ENCODE data around the gene ZSCAN5A. TPM values are rescaled to one million over a fixed set of nuclear protein-coding genes. Genes with fewer than 3 reads are reported as not detected.
"Not testable (repeated sequence)": the region's sequence is repeated elsewhere in the genome, so short reads cannot be mapped to it uniquely, and the experiment has no call there.

The ZSCAN5A gene
- total RNA-seq, 1 donor from 2014 or later, result 10.8 TPM

- intact Hi-C loops (cut with micrococcal nuclease), result no loop called here
- no peak for DNase-seq
- Mint-ChIP-seq H3K27me3 (no peaks in the 10 kb centered on the region), H3K27ac (no peak overlapping the region), H3K4me3 (no peak overlapping the region), H3K36me3 (ENCODE audit: low read depth) (no peaks in the 10 kb centered on the region), H3K9me3 (no peaks in the 10 kb centered on the region), H3K4me1 (no peaks in the 10 kb centered on the region)
Measured at GRCh38 chr19:56191711-56192110, 122.9 kb downstream of the ZSCAN5A start.

GRCh38 chr19:56191115-56191514 lies 123.5 kb downstream of the ZSCAN5A start:
- no peaks in the 10 kb centered on the region for H3K9me3 Mint-ChIP-seq
- no peaks in the 10 kb centered on the region for H3K27me3 Mint-ChIP-seq
- no peak for DNase-seq
- no peak overlapping the region for H3K4me3 Mint-ChIP-seq
- H3K27ac Mint-ChIP-seq, result no peak overlapping the region
- no peaks in the 10 kb centered on the region for H3K36me3 Mint-ChIP-seq (ENCODE audit: low read depth)
- intact Hi-C loops (cut with micrococcal nuclease), result no loop called here
- no peaks in the 10 kb centered on the region for H3K4me1 Mint-ChIP-seq

GRCh38 chr19:56189785-56190184 lies 124.9 kb downstream of the ZSCAN5A start:
- H3K27ac Mint-ChIP-seq, result no peak overlapping the region
- no peaks in the 10 kb centered on the region for H3K36me3 Mint-ChIP-seq (ENCODE audit: low read depth)
- no peak for DNase-seq
- H3K27me3 Mint-ChIP-seq, result no peaks in the 10 kb centered on the region
- H3K4me3 Mint-ChIP-seq, result no peak overlapping the region
- H3K9me3 Mint-ChIP-seq, result no peaks in the 10 kb centered on the region
- peaks cover 6% of the 10 kb centered on the region for H3K4me1 Mint-ChIP-seq
- intact Hi-C loops (cut with micrococcal nuclease), result no loop called here

- H3K9me3 Mint-ChIP-seq, result no peaks in the 10 kb centered on the region
- H3K36me3 Mint-ChIP-seq (ENCODE audit: low read depth), result no peaks in the 10 kb centered on the region
- no peak for DNase-seq
- intact Hi-C loops (cut with micrococcal nuclease), result no loop called here
- H3K27ac Mint-ChIP-seq, result no peak overlapping the region
- no peak overlapping the region for H3K4me3 Mint-ChIP-seq
- no peaks in the 10 kb centered on the region for H3K27me3 Mint-ChIP-seq
- H3K4me1 Mint-ChIP-seq, result no peaks in the 10 kb centered on the region
Measured at GRCh38 chr19:56177564-56178243, 136.9 kb downstream of the ZSCAN5A start.

GRCh38 chr19:56176881-56177280 lies 137.8 kb downstream of the ZSCAN5A start:
- Mint-ChIP-seq H3K36me3 (ENCODE audit: low read depth) (no peaks in the 10 kb centered on the region), H3K9me3 (no peaks in the 10 kb centered on the region), H3K4me3 (no peak overlapping the region), H3K27me3 (no peaks in the 10 kb centered on the region), H3K27ac (no peak overlapping the region), H3K4me1 (peaks cover under 1% of the 10 kb centered on the region)
- no peak for DNase-seq
- intact Hi-C loops (cut with micrococcal nuclease), result no loop called here

- H3K4me3 Mint-ChIP-seq; H3K9me3 Mint-ChIP-seq; H3K27me3 Mint-ChIP-seq; H3K36me3 Mint-ChIP-seq (ENCODE audit: low read depth); H3K4me1 Mint-ChIP-seq; H3K27ac Mint-ChIP-seq; DNase-seq; intact Hi-C loops (cut with micrococcal nuclease): not testable (repeated sequence)
Measured at GRCh38 chr19:56176310-56176709, 138.3 kb downstream of the ZSCAN5A start.

- H3K27ac Mint-ChIP-seq; H3K36me3 Mint-ChIP-seq (ENCODE audit: low read depth); DNase-seq; H3K27me3 Mint-ChIP-seq; intact Hi-C loops (cut with micrococcal nuclease); H3K9me3 Mint-ChIP-seq; H3K4me3 Mint-ChIP-seq; H3K4me1 Mint-ChIP-seq: not testable (repeated sequence)
Measured at GRCh38 chr19:56175861-56176307, 138.8 kb downstream of the ZSCAN5A start, which contains the start of gene GALP. TSS of gene GALP (plus strand) at chr19:56176008. CDS start at chr19:56177109, 1,101 bp downstream.

GRCh38 chr19:56174550-56174949 lies 140.1 kb downstream of the ZSCAN5A start:
- Mint-ChIP-seq H3K4me1 (peaks cover 3% of the 10 kb centered on the region), H3K9me3 (no peaks in the 10 kb centered on the region), H3K36me3 (ENCODE audit: low read depth) (no peaks in the 10 kb centered on the region), H3K27me3 (no peaks in the 10 kb centered on the region), H3K27ac (no peak overlapping the region), H3K4me3 (no peak overlapping the region)
- intact Hi-C loops (cut with micrococcal nuclease), result no loop called here
- no peak for DNase-seq

- H3K9me3 Mint-ChIP-seq, result no peaks in the 10 kb centered on the region
- H3K27ac Mint-ChIP-seq, result no peak overlapping the region
- H3K36me3 Mint-ChIP-seq (ENCODE audit: low read depth), result no peaks in the 10 kb centered on the region
- intact Hi-C loops (cut with micrococcal nuclease), result no loop called here
- peaks cover 3% of the 10 kb centered on the region for H3K4me1 Mint-ChIP-seq
- H3K27me3 Mint-ChIP-seq, result no peaks in the 10 kb centered on the region
- no peak for DNase-seq
- H3K4me3 Mint-ChIP-seq, result no peak overlapping the region
Measured at GRCh38 chr19:56174086-56174485, 140.6 kb downstream of the ZSCAN5A start.

Other genes with a start within 250 kb of the ZSCAN5A start
- gene ZNF787, start 193.5 kb downstream of the ZSCAN5A start, total RNA-seq, result 36.4 and 37.0 TPM in 2 replicates
- 35.5 and 35.7 TPM in 2 replicates for gene ZNF444, start 173.6 kb downstream of the ZSCAN5A start, total RNA-seq
- gene GALP, start 138.8 kb downstream of the ZSCAN5A start, total RNA-seq, result not detected in 2 replicates
- not detected in 2 replicates for gene ZSCAN5B, start 117.1 kb downstream of the ZSCAN5A start, total RNA-seq
- gene ZSCAN5C, start 112.6 kb downstream of the ZSCAN5A start, total RNA-seq, result not detected in 2 replicates
- 0.59 and 0.98 TPM in 2 replicates for gene EDDM13, start 42.1 kb downstream of the ZSCAN5A start, total RNA-seq
- 1.0 and 2.1 TPM in 2 replicates for gene ZNF582, start 78.7 kb upstream of the ZSCAN5A start, total RNA-seq
- 1.9 and 2.0 TPM in 2 replicates for gene ZNF583, start 89.5 kb upstream of the ZSCAN5A start, total RNA-seq
- gene ZNF667, start 162.5 kb upstream of the ZSCAN5A start, total RNA-seq, result not detected in 2 replicates
- 0.09 and 0.19 TPM in 2 replicates for gene ZNF471, start 193.0 kb upstream of the ZSCAN5A start, total RNA-seq
- gene ZFP28, start 224.1 kb upstream of the ZSCAN5A start, total RNA-seq, result 1.8 and 4.1 TPM in 2 replicates

All from activated CD4-positive, alpha-beta T cell treated with anti-CD3 and anti-CD28 coated beads, Interleukin-2, amount 10 ng/mL, durations not matched to agents 24 days and 14 days (primary cell).